ENCODE results near the gene IL19.

DNA sequence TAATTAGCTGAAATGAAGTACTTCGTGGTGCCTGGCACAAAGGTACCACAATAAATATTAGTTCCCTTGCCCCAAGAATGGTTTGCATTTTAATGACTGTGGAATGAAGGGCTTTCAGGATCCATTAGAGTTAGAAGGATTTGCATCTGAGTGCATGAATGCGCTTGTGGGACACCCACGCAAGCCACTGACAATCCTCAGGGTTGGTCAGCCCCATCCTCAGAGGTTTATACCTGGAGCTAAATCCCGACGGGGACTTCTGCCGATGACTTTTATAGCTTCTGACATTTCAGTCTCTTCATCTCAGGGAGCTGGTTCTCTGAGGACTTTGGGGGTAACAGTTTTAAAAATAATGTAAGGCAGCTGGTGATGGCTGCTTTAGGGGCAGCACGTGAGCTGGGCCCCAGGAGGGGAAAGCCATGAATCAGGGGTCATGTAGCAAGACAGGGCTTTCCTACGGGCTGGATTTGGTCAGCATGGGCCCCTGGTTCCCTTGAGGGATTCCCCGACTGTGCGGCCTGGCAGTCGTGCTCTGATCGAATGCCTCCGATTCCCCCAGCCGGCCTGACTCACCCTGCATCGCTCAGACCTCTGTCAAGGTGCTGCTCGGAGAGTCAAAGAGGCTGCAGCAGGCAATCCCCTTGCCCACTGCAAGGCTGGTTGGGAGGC is 22.5 kb downstream of the IL19 start:
- no peak for TF ChIP-seq ZBTB7A (tag by site-specific recombination; IDR thresholded peaks at IDR 0.05; ENCODE audit: low read depth)
- TF ChIP-seq KLF1 (tag by site-specific recombination; IDR thresholded peaks at IDR 0.05), result no peak
- no peak for TF ChIP-seq ZNF530 (tag by site-specific recombination; IDR thresholded peaks at IDR 0.05; ENCODE audit: low read depth)
